ENCODE measurements around the gene FAM241A. TPM values are rescaled to one million over a fixed set of nuclear protein-coding genes. Genes with fewer than 3 reads are reported as not detected.
A peak's percentile ranks its signal among the peaks of the same experiment; 100 is the strongest.

Gene FAM241A
- total and polyA plus RNA-seq, 2 donors (not counting 1 experiment from before 2014, with no cell fraction given): 0.43 to 0.79 TPM

- TF ChIP-seq CTCF (IDR thresholded peaks at IDR 0.05) (no peak), EZH2 (IDR thresholded peaks at IDR 0.05; ENCODE audit: borderline replicate concordance, insufficient read depth, low read depth, low read length, poor library complexity, severe bottlenecking) (no peak)
- Histone ChIP-seq H3K36me3 (replicated peaks in 1 of 2; ENCODE audit: control extremely low read depth in 1 of 2, control insufficient read depth in 1 of 2, extremely low read depth in 1 of 2, insufficient read depth in 2 of 2, low read length in 1 of 2) (no peaks in the 10 kb centered on the region), H3K9me3 (ENCODE audit: control extremely low read depth in 1 of 3, control insufficient read depth in 2 of 3, insufficient read depth in 1 of 3, low read length in 2 of 3) (no peaks in the 10 kb centered on the region), H2AFZ (ENCODE audit: insufficient read depth, low read depth, low read length, poor library complexity, severe bottlenecking) (no peak overlapping the region), H4K20me1 (ENCODE audit: control insufficient read depth, insufficient read depth, low read length, poor library complexity, severe bottlenecking) (no peaks in the 10 kb centered on the region), H3K79me2 (ENCODE audit: control insufficient read depth, insufficient read depth, low read length) (no peaks in the 10 kb centered on the region), H3K27ac (ENCODE audit: low read length in 2 of 2) (no peak overlapping the region), H3K27me3 (replicated peaks in 1 of 4; ENCODE audit: control extremely low read depth in 1 of 4, control insufficient read depth in 3 of 4, insufficient read depth in 4 of 4, low read length in 3 of 4) (no peaks in the 10 kb centered on the region), H3K4me2 (replicated peaks; ENCODE audit: low read depth, low read length, poor library complexity, severe bottlenecking) (no peak overlapping the region), H3K4me1 (ENCODE audit: control insufficient read depth in 2 of 2, insufficient read depth in 2 of 2, low read length in 2 of 2) (peaks cover 0 to 3% of the 10 kb centered on the region in 2 donors), H3K4me3 (ENCODE audit: control extremely low read depth in 1 of 5, extremely low read depth in 1 of 5, insufficient read depth in 1 of 5, low read depth in 2 of 5, low read length in 4 of 5) (no peak overlapping the region), H3K9ac (ENCODE audit: low read length) (no peak overlapping the region)
- ChIA-PET POLR2A (no interaction called here), CTCF (no interaction called here)
- H3K4me3 Mint-ChIP-seq: no peak overlapping the region
- ATAC-seq (ENCODE audit: low read depth): no peak
- peaks cover 9% of the 10 kb centered on the region for H3K4me1 Mint-ChIP-seq
- intact Hi-C loops (cut with micrococcal nuclease): no loop called here
- no peaks in the 10 kb centered on the region for H3K27me3 Mint-ChIP-seq
- no peak for DNase-seq
- no peaks in the 10 kb centered on the region for H3K9me3 Mint-ChIP-seq (ENCODE audit: insufficient read depth)
- H3K27ac Mint-ChIP-seq: no peak overlapping the region
These were observed 30.8 kb upstream of the FAM241A start for GRCh38 chr4:112114452-112114851.

- no peak overlapping the region for H3K27ac Mint-ChIP-seq
- no peaks in the 10 kb centered on the region for H3K27me3 Mint-ChIP-seq
- Histone ChIP-seq H3K27ac (ENCODE audit: low read length in 2 of 2) (no peak overlapping the region), H3K4me1 (ENCODE audit: control insufficient read depth in 2 of 2, insufficient read depth in 2 of 2, low read length in 2 of 2) (no peaks in the 10 kb centered on the region), H3K27me3 (replicated peaks in 1 of 4; ENCODE audit: control extremely low read depth in 1 of 4, control insufficient read depth in 3 of 4, insufficient read depth in 4 of 4, low read length in 3 of 4) (no peaks in the 10 kb centered on the region), H3K9ac (ENCODE audit: low read length) (no peak overlapping the region), H2AFZ (ENCODE audit: insufficient read depth, low read depth, low read length, poor library complexity, severe bottlenecking) (peak overlapping the region; percentile 0), H3K9me3 (ENCODE audit: control extremely low read depth in 1 of 3, control insufficient read depth in 2 of 3, insufficient read depth in 1 of 3, low read length in 2 of 3) (no peaks in the 10 kb centered on the region), H3K4me3 (ENCODE audit: control extremely low read depth in 1 of 5, extremely low read depth in 1 of 5, insufficient read depth in 1 of 5, low read depth in 2 of 5, low read length in 4 of 5) (no peak overlapping the region), H4K20me1 (ENCODE audit: control insufficient read depth, insufficient read depth, low read length, poor library complexity, severe bottlenecking) (no peaks in the 10 kb centered on the region), H3K36me3 (replicated peaks in 1 of 2; ENCODE audit: control extremely low read depth in 1 of 2, control insufficient read depth in 1 of 2, extremely low read depth in 1 of 2, insufficient read depth in 2 of 2, low read length in 1 of 2) (no peaks in the 10 kb centered on the region), H3K4me2 (replicated peaks; ENCODE audit: low read depth, low read length, poor library complexity, severe bottlenecking) (no peak overlapping the region), H3K79me2 (ENCODE audit: control insufficient read depth, insufficient read depth, low read length) (no peaks in the 10 kb centered on the region)
- DNase-seq (no peak), ATAC-seq (ENCODE audit: low read depth) (no peak)
- no peaks in the 10 kb centered on the region for H3K9me3 Mint-ChIP-seq (ENCODE audit: insufficient read depth)
- TF ChIP-seq EZH2 (IDR thresholded peaks at IDR 0.05; ENCODE audit: borderline replicate concordance, insufficient read depth, low read depth, low read length, poor library complexity, severe bottlenecking): no peak
- ChIA-PET POLR2A (no interaction called here), CTCF (no interaction called here)
- no CpG with 5 or more reads among the region's 1 CpG for WGBS (ENCODE audit: insufficient coverage)
- intact Hi-C loops (cut with micrococcal nuclease): no loop called here
- peaks cover 4% of the 10 kb centered on the region for H3K4me1 Mint-ChIP-seq
- H3K4me3 Mint-ChIP-seq: no peak overlapping the region
These were observed 26.4 kb upstream of the FAM241A start for GRCh38 chr4:112118742-112119352.

All from B cell (primary cell).